ENCODE measurements around the gene CPT1B. TPM values are rescaled to one million over a fixed set of nuclear protein-coding genes. Genes with fewer than 3 reads are reported as not detected.

CPT1B gene
- total RNA-seq, 1 donor from 2014 or later, result 32.2 TPM

DNA sequence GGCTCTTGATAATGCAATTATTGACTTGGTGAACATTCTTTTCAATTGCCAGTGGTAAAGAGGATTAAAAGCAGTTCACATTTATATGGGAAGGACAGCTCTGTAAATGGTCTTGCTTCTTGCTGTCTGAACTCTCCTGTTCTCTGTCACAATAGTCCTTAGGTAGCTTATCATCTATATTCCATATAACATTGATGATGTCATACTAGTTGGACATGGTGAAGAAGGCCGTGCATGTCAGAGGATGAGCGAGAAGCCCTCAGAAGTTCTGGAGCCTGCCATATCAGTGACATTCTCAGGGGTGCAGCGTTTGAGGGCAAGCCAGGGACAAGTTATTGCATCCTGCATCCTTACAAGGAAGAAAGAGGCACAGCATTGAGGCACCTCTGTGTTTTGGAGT, 7.0 kb upstream of the CPT1B start:
- no peak overlapping the region for H3K4me3 Mint-ChIP-seq
- intact Hi-C loops (cut with micrococcal nuclease), result no loop called here
- ATAC-seq (ENCODE audit: low read depth), result no peak
- CTCF ChIA-PET, result no interaction called here
- peaks cover 5% of the 10 kb centered on the region for H3K36me3 Mint-ChIP-seq (ENCODE audit: low read depth)
- H3K4me1 Mint-ChIP-seq, result peaks cover 25% of the 10 kb centered on the region
- POLR2A ChIA-PET, result interaction anchor here (0.8 kb wide), 1 partner anchor 11 kb away, joined by 3 read pairs; no protein-coding TSS in a partner anchor
- no peaks in the 10 kb centered on the region for H3K27me3 Mint-ChIP-seq
- TF ChIP-seq, protein P1, sequence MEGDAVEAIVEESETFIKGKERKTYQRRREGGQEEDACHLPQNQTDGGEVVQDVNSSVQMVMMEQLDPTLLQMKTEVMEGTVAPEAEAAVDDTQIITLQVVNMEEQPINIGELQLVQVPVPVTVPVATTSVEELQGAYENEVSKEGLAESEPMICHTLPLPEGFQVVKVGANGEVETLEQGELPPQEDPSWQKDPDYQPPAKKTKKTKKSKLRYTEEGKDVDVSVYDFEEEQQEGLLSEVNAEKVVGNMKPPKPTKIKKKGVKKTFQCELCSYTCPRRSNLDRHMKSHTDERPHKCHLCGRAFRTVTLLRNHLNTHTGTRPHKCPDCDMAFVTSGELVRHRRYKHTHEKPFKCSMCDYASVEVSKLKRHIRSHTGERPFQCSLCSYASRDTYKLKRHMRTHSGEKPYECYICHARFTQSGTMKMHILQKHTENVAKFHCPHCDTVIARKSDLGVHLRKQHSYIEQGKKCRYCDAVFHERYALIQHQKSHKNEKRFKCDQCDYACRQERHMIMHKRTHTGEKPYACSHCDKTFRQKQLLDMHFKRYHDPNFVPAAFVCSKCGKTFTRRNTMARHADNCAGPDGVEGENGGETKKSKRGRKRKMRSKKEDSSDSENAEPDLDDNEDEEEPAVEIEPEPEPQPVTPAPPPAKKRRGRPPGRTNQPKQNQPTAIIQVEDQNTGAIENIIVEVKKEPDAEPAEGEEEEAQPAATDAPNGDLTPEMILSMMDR (IDR thresholded peaks at IDR 0.05), result no peak
- no peak for DNase-seq
- no peaks in the 10 kb centered on the region for H3K9me3 Mint-ChIP-seq
- H3K27ac Mint-ChIP-seq, result no peak overlapping the region

DNA sequence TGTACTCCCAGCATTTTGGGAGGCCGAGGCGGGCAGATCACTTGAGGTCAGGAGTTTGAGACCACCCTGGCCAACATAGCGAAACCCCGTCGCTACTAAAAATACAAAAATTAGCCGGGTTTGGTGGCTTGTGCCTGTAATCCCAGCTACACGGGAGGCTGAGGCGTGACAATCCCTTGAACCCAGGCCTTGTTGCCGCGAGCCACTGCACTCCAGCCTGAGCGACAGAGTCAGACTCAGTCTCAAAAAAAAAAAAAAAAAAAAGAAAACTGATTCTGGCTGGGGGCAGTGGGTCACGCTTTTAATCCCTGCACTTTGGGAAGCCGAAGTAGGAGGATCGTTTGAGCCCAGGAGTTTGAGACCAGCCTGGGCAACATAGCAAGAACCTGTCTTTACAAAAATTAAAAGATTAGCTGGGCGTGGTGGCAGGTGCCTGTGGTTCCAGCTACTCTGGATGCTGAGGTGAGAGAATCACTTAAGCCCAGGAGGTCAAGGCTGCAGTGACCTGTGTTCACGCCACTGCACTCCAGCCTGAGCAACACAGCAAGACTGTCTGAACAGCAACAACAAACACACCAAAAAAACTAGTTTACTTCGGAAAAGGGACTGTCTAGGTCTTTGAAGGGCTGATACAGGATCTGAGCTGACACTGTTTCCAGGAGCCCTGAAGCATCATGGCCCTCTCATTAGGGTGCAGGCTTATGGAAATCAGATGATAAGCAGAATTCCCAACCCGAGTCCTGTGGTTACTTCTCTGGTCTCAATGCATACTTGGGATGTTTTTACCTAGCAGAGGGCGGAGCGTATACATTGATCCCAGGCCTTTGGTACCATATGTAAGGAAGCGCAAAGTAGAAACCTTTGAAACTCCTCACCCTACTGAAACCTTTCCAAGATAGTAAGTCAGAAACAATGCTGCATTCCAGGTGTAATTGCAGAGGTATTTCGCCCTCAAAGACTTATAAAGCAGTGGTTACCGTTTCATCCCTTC, 6.2 kb upstream of the CPT1B start:
- ChIA-PET CTCF (interaction anchor here (0.5 to 0.9 kb wide), 2 partner anchors 21 to 87 kb away, joined by 3 to 4 read pairs; partner anchors contain the start of gene SYCE3), POLR2A (interaction anchor here (0.7 to 3.6 kb wide), 4 partner anchors 10 to 57 kb away, joined by 3 to 101 read pairs (median 11); partner anchors contain the start of genes SCO2 and TYMP)
- H3K27ac Mint-ChIP-seq, result no peak overlapping the region
- peaks cover 13% of the 10 kb centered on the region for H3K36me3 Mint-ChIP-seq (ENCODE audit: low read depth)
- intact Hi-C loops (cut with micrococcal nuclease), result no loop called here
- DNase-seq (no peak), ATAC-seq (ENCODE audit: low read depth) (no peak)
- H3K4me3 Mint-ChIP-seq, result peak overlapping the region; percentile 87
- no peaks in the 10 kb centered on the region for H3K9me3 Mint-ChIP-seq
- peaks cover 26% of the 10 kb centered on the region for H3K4me1 Mint-ChIP-seq
- no peaks in the 10 kb centered on the region for H3K27me3 Mint-ChIP-seq
- TF ChIP-seq, protein P1 (IDR thresholded peaks at IDR 0.05), result no peak

DNA sequence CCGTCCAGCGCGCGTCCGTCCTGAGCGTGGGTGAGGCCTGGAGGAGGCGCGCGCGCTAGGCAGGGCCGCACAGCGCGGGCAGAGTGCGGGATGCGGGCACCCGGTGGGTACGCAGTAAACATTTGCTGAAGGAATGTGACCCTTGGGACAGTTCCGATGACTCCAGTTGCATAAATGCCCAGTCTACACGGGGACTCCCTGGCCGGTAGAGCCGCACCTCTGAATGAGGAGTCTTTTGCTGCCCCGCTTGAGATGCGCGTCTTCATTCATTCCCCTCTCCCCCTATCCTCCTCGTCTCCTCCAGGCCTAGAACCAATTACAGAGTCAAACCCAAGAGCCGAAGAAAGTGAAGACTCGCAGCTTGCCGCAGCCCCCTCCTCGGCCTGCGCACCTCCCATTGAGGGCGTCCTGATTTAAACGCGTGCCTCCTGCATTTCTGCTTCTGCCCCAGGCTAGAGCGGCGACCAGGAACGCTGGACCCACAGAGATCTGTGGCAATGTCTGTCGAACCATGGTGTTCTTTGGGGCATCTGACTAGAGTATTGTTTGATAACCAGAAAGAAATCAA, 5.2 kb upstream of the CPT1B start:
- TF ChIP-seq, protein P1 (IDR thresholded peaks at IDR 0.05), result no peak
- POLR2A ChIA-PET, result interaction anchor here (0.8 to 3.6 kb wide), 12 partner anchors 14 to 113 kb away, joined by 4 to 101 read pairs (median 7); partner anchors contain the start of genes KLHDC7B, LMF2, NCAPH2 and SCO2
- Mint-ChIP-seq H3K9me3 (no peaks in the 10 kb centered on the region), H3K4me3 (peak overlapping the region; percentile 87), H3K27me3 (no peaks in the 10 kb centered on the region), H3K4me1 (peaks cover 26% of the 10 kb centered on the region), H3K36me3 (ENCODE audit: low read depth) (peaks cover 16% of the 10 kb centered on the region), H3K27ac (peak overlapping the region; percentile 41)
- intact Hi-C loops (cut with micrococcal nuclease), result loop anchor here (1.0 to 2.0 kb wide), 5 partner anchors 17 to 241 kb away; partner anchors contain the start of genes ARSA, MAPK8IP2 and PPP6R2
- CTCF ChIA-PET, result interaction anchor here (0.5 to 1.7 kb wide), 3 partner anchors 20 to 86 kb away, joined by 3 to 9 read pairs (median 4); partner anchors contain the start of genes SCO2 and SYCE3
- ATAC-seq (ENCODE audit: low read depth) (peak; percentile 10), DNase-seq (no peak)

DNA sequence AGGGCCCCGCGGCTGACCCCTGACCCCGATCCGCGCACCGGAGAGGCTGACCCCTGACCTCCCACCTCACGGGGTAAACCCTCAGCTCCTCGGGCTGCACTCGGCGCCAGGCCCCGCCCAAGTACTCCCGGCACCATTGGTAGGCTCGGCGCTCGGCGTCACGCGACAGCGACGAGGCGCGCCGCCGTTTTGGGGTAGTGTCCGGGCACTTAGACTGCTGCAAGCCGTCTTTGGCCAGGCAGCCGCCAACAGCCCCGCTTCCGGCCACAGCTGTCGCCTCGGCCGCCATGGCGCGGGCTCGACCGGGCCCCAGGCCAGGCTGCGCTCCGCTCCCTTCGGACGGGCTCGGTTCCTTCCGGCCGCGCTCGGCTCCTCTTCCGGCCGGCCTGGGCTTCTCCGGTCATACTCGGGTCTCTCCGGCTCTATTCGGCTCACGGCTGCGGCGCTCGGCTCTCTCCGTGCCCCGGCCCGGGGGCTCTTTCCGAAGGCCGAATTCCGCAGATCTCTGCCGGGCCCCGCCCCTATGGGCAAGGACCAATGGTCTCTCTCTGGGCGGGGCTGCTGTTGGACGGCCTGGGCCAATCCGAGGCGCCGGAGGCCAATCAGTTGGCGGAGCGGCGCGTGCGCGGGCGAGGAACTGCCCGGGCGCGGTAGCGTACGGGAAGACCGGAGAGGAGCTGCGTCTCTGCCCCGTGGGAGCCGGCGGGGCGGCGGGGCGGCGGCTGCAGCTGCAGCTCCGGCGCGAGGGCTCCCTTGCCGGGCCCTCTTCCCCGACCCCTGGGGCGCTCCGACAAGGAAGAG, 4.5 kb upstream of the CPT1B start, which contains the start of gene CHKB:
Gene CHKB (minus strand): TSS at position 357 of the 801 bp plus-strand sequence. CDS start 68 bp downstream, at position 289.
- Mint-ChIP-seq H3K36me3 (ENCODE audit: low read depth) (peaks cover 16% of the 10 kb centered on the region), H3K27ac (peak within 1 kb of the TSS; percentile 84), H3K4me3 (peak within 1 kb of the TSS; percentile 87), H3K27me3 (no peaks in the 10 kb centered on the region), H3K9me3 (no peaks in the 10 kb centered on the region), H3K4me1 (peaks cover 26% of the 10 kb centered on the region)
- intact Hi-C loops (cut with micrococcal nuclease), result loop anchor here (1.0 to 2.0 kb wide), 10 partner anchors 18 to 240 kb away; partner anchors contain the start of genes ARSA, MAPK8IP2, NCAPH2 and PPP6R2
- ChIA-PET POLR2A (interaction anchor here (0.7 to 3.6 kb wide), 16 partner anchors 13 to 267 kb away, joined by 3 to 101 read pairs (median 7); partner anchors contain the start of genes KLHDC7B, LMF2, NCAPH2 and SCO2), CTCF (interaction anchor here (1.7 kb wide), 1 partner anchor 57 kb away, joined by 9 read pairs; the partner anchor contains the start of gene SCO2)
- DNase-seq, result peak; percentile 96
- ATAC-seq (ENCODE audit: low read depth), result peak; percentile 94
- TF ChIP-seq, protein P1 (IDR thresholded peaks at IDR 0.05), result no peak

All from activated B cell treated with CpG ODN at 0.5 μM for 24 hours (primary cell).